Gastroesophageal sphincter (tissue), 3 donors: ENCODE measurements around the gene ANK3.

Experiments
- CTCF ChIP-seq, 4 experiments: fragments of 200-600 bp in 2 of 4; fragments of 450-650 bp in 2 of 4; sonication (generic) in 1 of 4; IDR thresholded peaks; one replicate each; pipeline ENCODE4 v1.5.1; 2017 to 2019; ENCODE audit warnings: antibody characterized with exemption in 4 of 4, mild to moderate bottlenecking in 2 of 4, moderate library complexity in 2 of 4
- EP300 ChIP-seq: sonication (generic); formaldehyde crosslinking; IDR thresholded peaks from one replicate; pipeline ENCODE4 v1.6.1; 2017; ENCODE audit warnings: antibody characterized with exemption, mild to moderate bottlenecking
- POLR2A ChIP-seq, 2 donors: fragments of 450-650 bp; IDR thresholded peaks; one replicate each; pipeline ENCODE4 v1.6.1; 2017; ENCODE audit warnings: antibody characterized with exemption in 2 of 2, mild to moderate bottlenecking in 2 of 2, moderate library complexity in 1 of 2
- POLR2AphosphoS5 ChIP-seq: sonication (generic); formaldehyde crosslinking; IDR thresholded peaks from one replicate; pipeline ENCODE4 v1.6.1; 2017; ENCODE audit warnings: antibody characterized with exemption

DNA sequence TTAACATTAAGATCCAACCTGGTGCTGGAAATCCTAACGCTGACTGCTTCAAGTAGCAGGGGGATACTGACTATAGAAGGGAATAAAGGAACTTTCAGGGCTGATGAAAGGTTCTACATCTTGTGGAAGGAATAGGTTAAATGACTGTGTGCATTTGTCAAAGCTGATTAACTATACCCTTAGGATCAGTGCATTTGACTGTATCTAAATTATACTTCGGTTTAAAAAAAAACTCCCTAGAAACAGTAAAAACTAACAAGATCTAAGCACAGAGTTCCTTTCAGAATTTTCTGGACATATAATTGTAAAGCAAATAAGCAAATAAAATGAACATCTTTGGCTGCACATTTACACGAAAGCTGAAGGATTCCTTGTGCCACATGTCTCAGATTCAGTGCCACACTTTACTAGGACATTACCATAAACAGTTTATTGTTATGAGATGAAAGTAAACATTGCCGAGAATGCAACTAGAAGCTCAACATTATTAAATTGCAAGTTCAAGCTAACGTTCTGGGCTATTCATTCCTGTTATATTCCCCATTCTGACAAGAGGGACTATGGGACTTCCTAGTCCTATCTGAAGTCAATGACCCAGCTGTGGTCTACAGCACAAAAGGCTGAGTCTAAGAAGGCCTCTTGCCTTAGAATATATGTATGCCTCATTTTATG is 20.7 kb downstream of the ANK3 start:
- TF ChIP-seq CTCF (IDR thresholded peaks at IDR 0.05): no peak
- no peak for TF ChIP-seq POLR2AphosphoS5
- no peak for TF ChIP-seq EP300
- no peak for TF ChIP-seq POLR2A (IDR thresholded peaks at IDR 0.05)
